ENCODE measurements around the gene GDF10. TPM values are rescaled to one million over a fixed set of nuclear protein-coding genes. Genes with fewer than 3 reads are reported as not detected.

The GDF10 gene
- total RNA-seq, 2 donors from 2014 or later: 0.63 to 1.9 TPM

DNA sequence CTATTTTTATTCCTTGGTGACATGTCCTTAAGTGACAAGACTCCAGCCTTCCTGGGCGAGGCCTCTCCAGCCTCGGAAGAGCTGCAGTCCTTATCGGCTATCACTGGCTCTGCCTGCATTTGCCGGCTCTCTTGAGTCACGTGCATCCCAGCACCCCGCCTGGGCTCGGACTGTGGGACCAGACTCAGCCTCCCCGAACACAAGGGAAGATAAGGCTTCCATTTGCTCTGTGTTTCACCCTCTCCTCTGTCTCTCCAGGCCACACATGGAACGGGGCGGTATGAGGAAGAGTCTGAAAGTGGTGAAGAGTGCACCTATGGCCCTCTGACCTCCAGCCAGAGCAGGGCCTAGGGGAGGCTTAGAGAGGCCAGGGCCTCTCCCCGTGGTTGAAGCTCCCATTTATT lies 26.9 kb downstream of the GDF10 start:
- H3K27me3 ChIP-seq: no peaks in the 10 kb centered on the region
- TF ChIP-seq, protein P1, sequence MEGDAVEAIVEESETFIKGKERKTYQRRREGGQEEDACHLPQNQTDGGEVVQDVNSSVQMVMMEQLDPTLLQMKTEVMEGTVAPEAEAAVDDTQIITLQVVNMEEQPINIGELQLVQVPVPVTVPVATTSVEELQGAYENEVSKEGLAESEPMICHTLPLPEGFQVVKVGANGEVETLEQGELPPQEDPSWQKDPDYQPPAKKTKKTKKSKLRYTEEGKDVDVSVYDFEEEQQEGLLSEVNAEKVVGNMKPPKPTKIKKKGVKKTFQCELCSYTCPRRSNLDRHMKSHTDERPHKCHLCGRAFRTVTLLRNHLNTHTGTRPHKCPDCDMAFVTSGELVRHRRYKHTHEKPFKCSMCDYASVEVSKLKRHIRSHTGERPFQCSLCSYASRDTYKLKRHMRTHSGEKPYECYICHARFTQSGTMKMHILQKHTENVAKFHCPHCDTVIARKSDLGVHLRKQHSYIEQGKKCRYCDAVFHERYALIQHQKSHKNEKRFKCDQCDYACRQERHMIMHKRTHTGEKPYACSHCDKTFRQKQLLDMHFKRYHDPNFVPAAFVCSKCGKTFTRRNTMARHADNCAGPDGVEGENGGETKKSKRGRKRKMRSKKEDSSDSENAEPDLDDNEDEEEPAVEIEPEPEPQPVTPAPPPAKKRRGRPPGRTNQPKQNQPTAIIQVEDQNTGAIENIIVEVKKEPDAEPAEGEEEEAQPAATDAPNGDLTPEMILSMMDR (IDR thresholded peaks at IDR 0.05): no peak
- H3K4me3 ChIP-seq: no peak overlapping the region
- no peaks in the 10 kb centered on the region for H3K9me3 ChIP-seq
- no peak for DNase-seq (ENCODE audit: low spot score)
- H3K4me1 ChIP-seq: peaks cover 0 to 27% of the 10 kb centered on the region in 2 donors
- no peak overlapping the region for H3K27ac ChIP-seq
- H3K36me3 ChIP-seq: no peaks in the 10 kb centered on the region

DNA sequence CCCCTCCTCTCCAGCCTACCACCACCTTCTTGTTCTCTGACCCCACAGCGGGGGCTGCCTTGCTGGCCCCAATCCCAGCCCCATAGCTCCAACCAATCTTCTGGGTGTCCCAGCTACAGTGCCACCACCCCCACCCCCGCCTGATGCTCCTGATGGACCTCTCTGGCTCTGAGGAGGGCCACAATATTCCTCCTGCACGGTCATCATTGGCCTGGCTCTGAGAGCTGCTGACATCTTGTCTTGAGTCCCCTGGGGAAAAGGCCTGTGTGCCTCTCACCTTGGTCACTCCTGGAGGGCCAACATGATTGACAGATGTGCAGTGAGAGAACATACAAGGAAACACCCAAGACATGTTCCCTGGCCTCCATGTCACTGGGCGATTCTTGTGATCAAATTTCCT lies 29.9 kb downstream of the GDF10 start:
- Histone ChIP-seq H3K4me1 (peaks cover 0 to 14% of the 10 kb centered on the region in 2 donors), H3K27me3 (no peaks in the 10 kb centered on the region), H3K9me3 (no peaks in the 10 kb centered on the region), H3K27ac (no peak overlapping the region), H3K4me3 (no peak overlapping the region), H3K36me3 (no peaks in the 10 kb centered on the region)
- no peak for DNase-seq (ENCODE audit: low spot score)
- TF ChIP-seq, protein P1 (IDR thresholded peaks at IDR 0.05): no peak

DNA sequence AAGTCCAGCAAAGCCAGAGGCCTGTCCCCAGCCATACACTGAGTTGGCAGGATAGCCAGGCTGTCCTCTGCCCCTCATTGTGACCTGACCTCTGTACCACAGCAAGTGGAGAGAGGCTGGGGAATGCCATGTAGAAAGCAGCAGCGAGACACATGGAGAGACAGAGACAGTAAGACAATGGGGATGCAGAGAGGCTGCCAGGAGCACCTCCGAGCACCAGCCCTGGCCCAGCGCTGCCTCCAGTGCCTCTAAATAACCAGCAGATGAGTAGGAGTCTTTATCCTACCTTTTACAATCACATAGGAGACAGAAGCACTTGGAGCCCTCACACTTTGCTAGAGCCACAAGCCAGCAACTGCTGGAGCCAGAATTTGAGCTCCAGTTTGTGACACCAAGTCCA lies 30.4 kb downstream of the GDF10 start:
- DNase-seq (ENCODE audit: low spot score): no peak
- Histone ChIP-seq H3K27ac (no peak overlapping the region), H3K4me3 (no peak overlapping the region), H3K27me3 (no peaks in the 10 kb centered on the region), H3K36me3 (no peaks in the 10 kb centered on the region), H3K9me3 (no peaks in the 10 kb centered on the region), H3K4me1 (peaks cover 0 to 14% of the 10 kb centered on the region in 2 donors)
- TF ChIP-seq, protein P1 (IDR thresholded peaks at IDR 0.05): no peak

DNA sequence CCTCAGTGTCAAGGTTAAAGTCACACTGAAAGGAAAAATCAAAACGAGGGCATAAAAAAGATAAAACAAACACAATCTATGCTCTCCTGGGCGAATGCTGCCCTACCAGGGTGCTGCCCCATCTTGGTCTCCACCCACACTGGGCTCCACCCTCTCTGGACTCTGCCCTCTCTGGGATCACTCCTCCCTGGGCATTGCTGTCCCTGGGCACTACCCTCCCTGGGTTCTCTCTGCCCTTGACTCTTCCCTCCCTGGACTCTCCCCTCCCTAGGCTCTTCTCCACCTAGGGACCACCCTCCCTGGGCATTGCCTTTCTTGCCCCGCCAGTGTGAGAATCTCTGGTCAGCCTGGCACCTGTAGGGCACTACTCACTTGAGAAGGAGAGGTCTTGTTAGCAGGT lies 30.8 kb downstream of the GDF10 start:
- Histone ChIP-seq H3K27ac (no peak overlapping the region), H3K4me3 (no peak overlapping the region), H3K36me3 (no peaks in the 10 kb centered on the region), H3K27me3 (no peaks in the 10 kb centered on the region), H3K9me3 (no peaks in the 10 kb centered on the region), H3K4me1 (peaks cover 0 to 14% of the 10 kb centered on the region in 2 donors)
- TF ChIP-seq, protein P1 (IDR thresholded peaks at IDR 0.05): no peak
- no peak for DNase-seq (ENCODE audit: low spot score)

DNA sequence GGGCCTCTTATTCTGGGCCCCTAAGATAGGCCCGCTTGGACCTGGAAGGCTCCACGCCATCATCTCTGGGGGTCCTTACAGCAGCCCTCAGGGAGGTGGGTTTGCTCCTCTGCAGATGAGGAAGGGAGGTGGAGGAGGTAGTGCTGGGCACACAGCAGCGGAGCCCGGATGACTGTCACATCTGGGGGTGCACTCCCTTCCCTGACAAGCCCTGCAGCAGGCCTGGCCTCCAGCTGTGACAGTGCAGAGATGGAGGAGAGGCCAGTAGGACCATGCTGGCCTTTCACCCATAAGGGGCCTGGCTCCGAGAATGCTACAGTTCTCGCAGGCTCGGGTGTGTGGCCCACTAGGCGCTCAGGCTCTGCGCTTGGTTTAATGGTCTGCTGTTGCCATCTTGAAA lies 31.5 kb downstream of the GDF10 start:
- TF ChIP-seq, protein P1 (IDR thresholded peaks at IDR 0.05): no peak
- Histone ChIP-seq H3K9me3 (no peaks in the 10 kb centered on the region), H3K27ac (no peak overlapping the region), H3K36me3 (no peaks in the 10 kb centered on the region), H3K27me3 (no peaks in the 10 kb centered on the region), H3K4me3 (no peak overlapping the region), H3K4me1 (peaks cover 0 to 7% of the 10 kb centered on the region in 2 donors)
- DNase-seq (ENCODE audit: low spot score): no peak

DNA sequence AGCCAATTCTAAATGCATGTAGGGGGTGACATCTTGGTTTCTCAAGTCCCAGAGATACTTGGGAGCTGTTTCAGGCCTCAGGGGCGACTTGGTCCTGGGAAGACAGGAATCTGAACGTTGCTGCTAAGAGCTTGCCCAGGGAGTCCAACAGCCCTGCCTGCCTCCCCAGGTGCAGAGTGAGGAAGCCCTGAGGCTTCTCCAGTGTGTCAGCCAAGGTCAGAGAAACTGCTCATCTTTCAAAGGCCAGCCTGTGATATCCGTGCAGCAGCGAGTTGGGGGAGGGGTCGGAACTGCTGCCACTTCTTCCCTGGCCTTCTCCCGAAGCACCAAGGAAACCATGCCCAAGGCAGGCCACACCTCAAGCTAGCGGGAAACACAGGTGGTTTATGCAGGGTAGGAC lies 32.0 kb downstream of the GDF10 start:
- Histone ChIP-seq H3K9me3 (no peaks in the 10 kb centered on the region), H3K27me3 (no peaks in the 10 kb centered on the region), H3K4me1 (peaks cover 0 to 3% of the 10 kb centered on the region in 2 donors), H3K4me3 (no peak overlapping the region), H3K36me3 (no peaks in the 10 kb centered on the region), H3K27ac (no peak overlapping the region)
- DNase-seq (ENCODE audit: low spot score): no peak
- TF ChIP-seq, protein P1 (IDR thresholded peaks at IDR 0.05): no peak

All from right atrium auricular region (tissue), 2 donors.